SIG-M5 treated with dmso at 0.1 percent for 504 hours (cell line): ENCODE data around the gene FITM2.
A peak's percentile ranks its signal among the peaks of the same experiment; 100 is the strongest.
"Not testable (repeated sequence)": the region's sequence is repeated elsewhere in the genome, so short reads cannot be mapped to it uniquely, and the experiment has no call there.

Source experiments
- DNase-seq: peaks from one replicate; lab custom pipeline; 2025; ENCODE audit not compliant: unreplicated experiment; lab: John Stamatoyannopoulos, UW

FITM2 gene, protein sequence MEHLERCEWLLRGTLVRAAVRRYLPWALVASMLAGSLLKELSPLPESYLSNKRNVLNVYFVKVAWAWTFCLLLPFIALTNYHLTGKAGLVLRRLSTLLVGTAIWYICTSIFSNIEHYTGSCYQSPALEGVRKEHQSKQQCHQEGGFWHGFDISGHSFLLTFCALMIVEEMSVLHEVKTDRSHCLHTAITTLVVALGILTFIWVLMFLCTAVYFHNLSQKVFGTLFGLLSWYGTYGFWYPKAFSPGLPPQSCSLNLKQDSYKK

GRCh38 chr20:44310664-44311639 is at the start of gene FITM2:
Gene FITM2, minus strand, starts transcription at chr20:44311202. Its CDS starts 54 bp downstream, at chr20:44311148.
- peak; percentile 86 for DNase-seq

DNA sequence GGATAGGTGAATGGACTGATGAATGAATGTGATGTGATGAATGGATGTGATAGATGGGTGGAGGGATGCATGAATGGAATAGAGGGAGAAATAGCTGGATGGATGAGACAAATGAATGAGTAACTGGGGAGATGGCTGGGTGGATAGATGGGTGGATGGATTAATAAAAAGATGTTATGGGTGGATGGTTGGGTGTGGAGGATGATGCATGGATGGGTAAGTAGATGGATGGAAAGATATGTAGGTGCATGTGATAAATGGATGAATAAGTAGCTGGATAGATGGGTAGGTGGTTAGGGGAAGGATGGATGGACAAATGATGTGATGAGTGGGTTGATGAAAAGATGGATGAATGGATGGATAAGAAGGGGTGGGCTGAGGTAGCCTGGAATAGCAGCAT is 49.2 kb upstream of the FITM2 start:
- DNase-seq: no peak

DNA sequence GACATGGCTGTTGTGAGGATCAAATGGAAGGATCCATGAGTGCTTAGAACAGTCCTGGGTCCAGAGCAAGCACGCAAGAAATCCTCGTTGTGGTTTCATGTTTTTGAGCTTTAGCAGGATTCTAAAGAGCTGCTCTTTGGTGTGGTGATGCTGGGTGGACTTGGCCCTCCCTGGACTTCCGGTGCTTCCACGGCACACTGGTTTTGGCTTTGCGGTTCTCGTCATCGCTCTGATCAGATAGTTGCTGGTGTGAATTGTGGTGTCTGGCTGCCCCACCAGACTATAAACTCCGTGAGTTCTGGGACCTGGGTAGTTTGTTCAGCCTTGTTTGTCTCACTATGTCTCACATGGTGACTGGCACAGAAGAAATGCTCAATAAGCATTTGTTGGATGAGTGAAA is 47.8 kb upstream of the FITM2 start:
- no peak for DNase-seq

GRCh38 chr20:44357555-44358125 is 46.6 kb upstream of the FITM2 start:
- no peak for DNase-seq

DNA sequence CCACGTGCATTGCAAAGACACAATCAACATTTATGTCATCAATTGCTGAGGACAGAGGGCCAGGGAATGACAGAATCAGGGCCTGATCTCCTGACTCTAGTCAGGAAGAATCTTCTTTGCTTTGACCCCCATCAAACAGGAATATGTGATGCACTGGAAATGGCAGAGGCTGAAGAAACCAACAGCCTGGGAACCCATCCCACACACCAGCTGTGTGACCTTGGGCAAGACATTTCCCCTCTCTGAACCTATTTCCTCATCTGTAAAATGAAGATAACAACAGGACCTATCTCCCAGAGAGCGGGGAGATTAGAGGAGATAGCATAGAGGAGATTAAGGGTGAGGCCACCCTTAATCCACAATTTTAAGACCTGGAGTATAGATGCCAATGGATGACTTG is 46.0 kb upstream of the FITM2 start:
- no peak for DNase-seq

DNA sequence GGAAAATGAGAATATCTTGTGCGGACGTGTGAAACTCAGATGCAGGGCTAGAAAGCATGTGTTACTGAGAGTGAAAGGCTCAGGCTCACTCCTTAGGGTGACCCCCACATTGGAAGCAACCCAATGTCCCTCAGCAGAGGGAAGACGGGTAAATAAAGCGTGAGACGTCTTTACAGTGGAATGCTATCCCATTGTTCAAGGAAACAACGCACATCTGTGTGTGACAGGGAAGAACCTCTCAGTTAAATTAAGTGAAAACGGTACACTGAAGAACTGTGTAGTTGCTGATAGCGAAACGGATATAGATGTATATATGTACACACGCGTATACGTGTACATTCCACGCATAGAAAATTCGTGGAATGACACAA is 45.3 kb upstream of the FITM2 start:
- no peak for DNase-seq

DNA sequence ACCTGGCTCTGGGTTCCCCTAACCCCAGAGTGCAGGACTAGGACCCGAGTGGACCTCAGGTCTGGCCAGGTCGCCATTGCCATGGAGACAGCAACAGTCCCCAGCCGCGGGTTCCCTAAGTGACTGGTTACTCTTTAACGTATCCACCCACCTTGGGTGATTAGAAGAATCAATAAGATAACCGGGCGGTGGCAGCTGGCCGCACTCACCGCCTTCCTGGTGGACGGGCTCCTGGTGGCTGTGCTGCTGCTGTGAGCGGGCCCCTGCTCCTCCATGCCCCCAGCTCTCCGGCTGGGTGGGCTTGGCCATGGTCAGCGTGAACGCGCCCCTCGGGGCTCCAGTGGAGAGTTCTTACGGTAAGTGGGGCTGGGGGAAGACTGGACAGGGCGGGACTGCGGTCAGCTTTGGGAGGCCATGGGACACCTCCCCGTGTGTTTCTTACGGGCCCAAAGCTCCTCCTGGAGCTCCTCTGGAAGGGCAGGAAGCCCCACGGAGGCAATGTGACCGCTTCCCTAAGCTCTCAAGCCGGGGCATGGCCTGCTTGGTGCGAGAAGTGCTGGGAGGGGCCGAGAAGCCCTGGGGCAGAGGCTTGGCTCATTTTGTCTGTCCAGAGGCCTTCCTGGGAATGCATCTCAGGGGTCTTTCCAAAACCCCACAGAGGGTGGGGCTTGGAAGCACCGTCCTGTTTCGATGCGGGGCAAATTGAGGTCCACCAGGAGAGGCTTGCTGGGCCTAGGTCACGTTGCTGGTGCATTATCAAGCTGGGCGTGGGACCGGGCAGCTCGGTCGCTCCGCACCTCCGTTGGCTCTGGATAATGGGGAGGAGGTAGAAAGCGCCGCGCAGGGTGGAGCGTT is 44.7 kb upstream of the FITM2 start, which contains the start of gene HNF4A:
TSS of gene HNF4A (plus strand) at position 202 of the 855 bp plus-strand sequence. CDS start at position 308, 106 bp downstream.
- DNase-seq: no peak

DNA sequence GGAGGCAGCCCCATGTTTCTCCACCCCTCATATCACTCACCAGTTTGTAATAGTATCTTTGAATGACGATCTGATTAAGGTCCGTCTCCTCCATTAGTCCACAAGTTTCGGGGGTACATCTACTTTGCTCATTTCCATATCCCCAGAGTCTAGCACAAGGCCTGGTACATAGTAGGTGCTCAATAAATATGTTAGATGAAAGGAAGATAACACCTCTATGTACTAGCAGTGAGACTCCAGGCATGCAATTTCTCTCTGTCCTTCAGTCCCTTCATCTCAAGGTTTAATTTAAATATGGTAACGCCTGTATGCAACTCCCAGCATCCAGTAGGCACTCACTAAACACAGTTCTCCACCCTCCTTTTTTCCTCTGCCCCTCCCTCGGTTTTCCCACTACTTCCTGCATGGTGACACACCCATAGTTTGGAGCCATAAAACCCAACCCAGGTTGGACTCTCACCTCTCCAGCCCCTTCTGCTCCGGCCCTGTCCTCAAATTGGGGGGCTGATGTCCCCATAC is 44.0 kb upstream of the FITM2 start:
- DNase-seq: no peak

- no peak for DNase-seq
Observed at GRCh38 chr20:44350567-44350966, 39.6 kb upstream of the FITM2 start.

DNA sequence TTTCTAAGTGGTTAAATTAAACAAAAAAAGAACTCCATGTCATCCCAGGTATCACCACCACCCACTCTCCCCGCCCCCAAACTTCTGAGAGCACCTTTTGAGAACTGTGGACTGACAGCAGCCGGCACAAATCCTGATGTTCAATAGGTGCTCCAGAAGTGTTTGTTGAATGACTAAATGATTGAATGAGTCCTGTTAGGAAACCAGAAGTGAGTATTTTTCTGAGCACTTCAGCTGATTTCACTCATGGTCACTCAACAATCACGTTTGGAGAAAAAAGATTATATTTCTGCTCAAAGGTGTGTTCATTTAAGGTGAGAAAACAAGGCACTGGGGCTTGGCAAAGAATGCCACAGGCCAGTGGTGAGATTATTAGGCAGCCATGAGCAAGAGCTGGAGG is 38.3 kb upstream of the FITM2 start:
- DNase-seq: no peak

DNA sequence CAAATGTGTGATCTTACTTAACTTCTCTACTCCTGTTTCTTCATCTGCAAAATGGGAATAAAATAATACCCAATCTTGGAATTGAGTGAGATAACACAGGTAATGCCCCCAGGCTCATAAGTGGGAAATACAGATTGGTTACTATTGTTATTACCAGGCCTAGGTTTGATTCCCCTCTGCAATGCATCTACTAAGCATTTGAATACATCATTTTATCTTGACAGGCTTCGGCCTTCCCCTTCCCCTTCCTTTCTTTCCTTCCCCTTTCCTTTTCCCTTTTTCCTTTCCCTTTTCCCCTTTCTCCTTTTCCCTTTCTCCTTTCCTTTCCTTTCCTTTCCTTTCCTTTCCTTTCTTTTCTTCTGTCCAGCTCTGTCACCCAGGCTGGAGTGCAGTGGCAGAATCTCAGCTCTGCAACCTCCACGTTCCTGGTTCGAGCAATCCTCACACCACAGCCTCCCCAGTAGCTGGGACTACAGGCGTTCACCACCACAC is 37.2 kb upstream of the FITM2 start:
- no peak for DNase-seq

GRCh38 chr20:44345941-44346340 is 34.9 kb upstream of the FITM2 start:
- not testable (repeated sequence) for DNase-seq

GRCh38 chr20:44345147-44345546 is 34.1 kb upstream of the FITM2 start:
- DNase-seq: no peak

- no peak for DNase-seq
Observed at GRCh38 chr20:44344723-44345122, 33.7 kb upstream of the FITM2 start.

DNA sequence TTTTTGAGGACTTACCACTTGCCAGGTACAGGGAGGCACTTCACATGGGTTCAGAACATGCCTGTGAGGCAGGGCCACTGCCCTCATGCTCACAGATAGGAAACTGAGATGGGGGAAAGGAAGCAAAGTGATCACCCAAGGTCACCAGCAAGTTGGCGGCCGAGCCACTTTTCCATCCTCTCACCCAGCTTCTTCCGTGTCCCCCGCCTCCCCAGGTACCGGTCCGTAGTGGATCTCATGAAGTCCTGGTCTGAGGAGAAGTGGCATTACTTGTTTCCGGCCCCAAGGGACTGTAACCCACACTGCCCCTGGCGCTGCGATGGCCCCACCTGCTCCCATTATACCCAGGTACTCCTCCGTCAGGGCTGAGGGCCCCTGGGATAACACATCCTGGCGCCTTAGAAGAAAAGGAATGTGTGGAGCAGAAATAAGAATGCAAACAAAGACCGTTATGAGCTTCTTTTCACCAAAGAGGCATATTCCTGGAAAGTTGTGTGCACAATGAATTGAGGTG is 32.2 kb upstream of the FITM2 start:
- DNase-seq: no peak

- DNase-seq: no peak
Observed at GRCh38 chr20:44342248-44342647, 31.2 kb upstream of the FITM2 start.

GRCh38 chr20:44336725-44337380 is 25.9 kb upstream of the FITM2 start, which contains the start of gene R3HDML:
Gene R3HDML, plus strand, starts transcription at chr20:44337043. Its CDS starts 115 bp downstream, at chr20:44337158.
- no peak for DNase-seq

GRCh38 chr20:44336086-44336485 is 25.1 kb upstream of the FITM2 start:
- no peak for DNase-seq

DNA sequence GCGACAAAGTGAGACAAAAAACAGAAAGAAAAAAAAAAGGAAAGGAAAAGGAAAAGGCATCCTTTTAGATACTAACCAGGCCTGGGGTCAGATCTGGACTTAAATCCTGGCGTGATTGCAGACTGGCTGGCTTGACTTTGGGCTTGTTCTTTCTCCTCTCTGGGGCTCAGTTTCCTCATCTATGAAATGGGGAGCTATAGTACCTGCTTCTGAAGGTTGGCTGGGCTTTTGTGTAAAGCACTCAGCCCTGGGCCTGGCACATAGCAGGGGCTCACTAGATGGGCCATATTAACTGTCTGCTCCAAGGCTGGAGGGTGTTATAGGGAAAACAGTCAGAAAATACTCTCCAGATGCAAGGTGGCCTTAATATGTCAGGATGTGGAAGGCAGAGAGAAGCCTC is 24.7 kb upstream of the FITM2 start:
- DNase-seq: no peak

- no peak for DNase-seq
Observed at GRCh38 chr20:44334709-44335108, 23.7 kb upstream of the FITM2 start.
